Left ventricle myocardium inferior (tissue), 1 donor: ENCODE data around the gene C2orf92. TPM values are rescaled to one million over a fixed set of nuclear protein-coding genes. Genes with fewer than 3 reads are reported as not detected.
"Not testable (repeated sequence)": the region's sequence is repeated elsewhere in the genome, so short reads cannot be mapped to it uniquely, and the experiment has no call there.

Experiments
- DNase-seq: peaks from one replicate; pipeline ENCODE4 v3.0.0-alpha.2; 2020
- H3K27ac ChIP-seq: fragments of 200-600 bp; replicated peaks from 2 replicates; pipeline ENCODE4 v1.8.0; 2021
- H3K27me3 ChIP-seq: fragments of 200-600 bp; 2 replicates; pipeline ENCODE4 v1.8.0; 2021; ENCODE audit warnings: low read depth
- H3K36me3 ChIP-seq: fragments of 200-600 bp; 2 replicates; pipeline ENCODE4 v1.8.0; 2021
- H3K4me1 ChIP-seq: fragments of 200-600 bp; 2 replicates; pipeline ENCODE4 v1.8.0; 2021
- H3K4me3 ChIP-seq: fragments of 200-600 bp; 2 replicates; pipeline ENCODE4 v1.8.0; 2021; ENCODE audit warnings: mild to moderate bottlenecking, moderate library complexity
- H3K9me3 ChIP-seq: fragments of 200-600 bp; replicated peaks from 2 replicates; pipeline ENCODE4 v1.8.0; 2021
- intact Hi-C: fragments of 100-400 bp; cut with micrococcal nuclease; formaldehyde crosslinking; loops from one replicate; pipeline ENCODE4 v1.11.0; 2022
- total RNA-seq: library from RNA; stranded (reverse); fragmentation: NEBNext Ultra II Directional; extraction: Animal tissue kit (Norgen Biotek cat#: 25700); gene quantifications from one replicate; pipeline ENCODE4 v1.2.1, GENCODE V29; 2021
- TF ChIP-seq, protein P1 (sequence below): fragments of 200-600 bp; IDR thresholded peaks from 2 replicates; pipeline ENCODE4 v1.8.0; 2021; ENCODE audit warnings: antibody characterized with exemption, mild to moderate bottlenecking, borderline replicate concordance
- donor health status: DM: no; HTN: yes; CAD: no; lungs with severe emphysema.

The C2orf92 gene
- total RNA-seq, 1 donor from 2014 or later = 1.8 TPM

DNA sequence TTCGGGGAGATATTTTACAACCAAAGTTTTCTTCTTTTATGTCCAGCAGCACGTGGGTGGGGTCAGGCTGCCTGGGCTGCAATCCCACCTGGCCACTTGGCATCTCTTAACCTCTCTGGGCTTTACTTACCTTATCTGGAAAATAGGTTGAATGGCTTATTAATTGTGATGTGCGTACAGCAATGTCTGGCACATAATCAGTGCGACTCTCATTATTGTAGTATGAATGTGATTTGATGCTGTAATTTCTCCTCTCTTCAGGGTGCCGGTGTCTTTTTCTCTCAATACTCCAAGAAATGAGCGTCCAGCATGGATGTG lies 41.8 kb downstream of the C2orf92 start:
- Histone ChIP-seq H3K36me3 (no peaks in the 10 kb centered on the region), H3K27ac (no peak overlapping the region), H3K27me3 (peaks cover 4% of the 10 kb centered on the region), H3K4me1 (peaks cover 17% of the 10 kb centered on the region), H3K9me3 (no peaks in the 10 kb centered on the region), H3K4me3 (no peak overlapping the region)
- DNase-seq = no peak
- TF ChIP-seq, protein P1, sequence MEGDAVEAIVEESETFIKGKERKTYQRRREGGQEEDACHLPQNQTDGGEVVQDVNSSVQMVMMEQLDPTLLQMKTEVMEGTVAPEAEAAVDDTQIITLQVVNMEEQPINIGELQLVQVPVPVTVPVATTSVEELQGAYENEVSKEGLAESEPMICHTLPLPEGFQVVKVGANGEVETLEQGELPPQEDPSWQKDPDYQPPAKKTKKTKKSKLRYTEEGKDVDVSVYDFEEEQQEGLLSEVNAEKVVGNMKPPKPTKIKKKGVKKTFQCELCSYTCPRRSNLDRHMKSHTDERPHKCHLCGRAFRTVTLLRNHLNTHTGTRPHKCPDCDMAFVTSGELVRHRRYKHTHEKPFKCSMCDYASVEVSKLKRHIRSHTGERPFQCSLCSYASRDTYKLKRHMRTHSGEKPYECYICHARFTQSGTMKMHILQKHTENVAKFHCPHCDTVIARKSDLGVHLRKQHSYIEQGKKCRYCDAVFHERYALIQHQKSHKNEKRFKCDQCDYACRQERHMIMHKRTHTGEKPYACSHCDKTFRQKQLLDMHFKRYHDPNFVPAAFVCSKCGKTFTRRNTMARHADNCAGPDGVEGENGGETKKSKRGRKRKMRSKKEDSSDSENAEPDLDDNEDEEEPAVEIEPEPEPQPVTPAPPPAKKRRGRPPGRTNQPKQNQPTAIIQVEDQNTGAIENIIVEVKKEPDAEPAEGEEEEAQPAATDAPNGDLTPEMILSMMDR = no peak
- intact Hi-C loops = no loop called here

DNA sequence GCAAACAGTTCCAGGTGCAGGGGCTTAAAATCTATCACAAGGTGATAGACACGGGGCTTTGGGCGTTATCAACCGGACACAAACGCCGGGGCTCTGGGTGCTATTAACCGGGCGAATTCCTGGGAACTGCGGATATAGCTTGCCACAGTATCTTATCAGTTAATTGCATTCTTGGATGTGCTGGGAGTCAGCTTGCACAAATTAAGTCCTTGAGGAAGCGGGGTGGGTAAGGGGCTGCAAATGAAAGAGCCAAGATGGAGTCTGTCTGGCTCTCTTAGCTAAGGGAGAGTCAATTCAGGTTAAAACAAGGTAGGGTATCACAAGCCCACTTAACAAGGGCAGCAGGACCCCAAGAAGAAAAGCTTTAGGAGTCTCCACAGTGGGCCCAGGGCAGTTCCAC lies 42.7 kb downstream of the C2orf92 start:
- DNase-seq, H3K9me3 ChIP-seq, H3K4me3 ChIP-seq, intact Hi-C loops, H3K36me3 ChIP-seq, H3K27me3 ChIP-seq, H3K27ac ChIP-seq: not testable (repeated sequence)
- peaks cover 17% of the 10 kb centered on the region for H3K4me1 ChIP-seq

DNA sequence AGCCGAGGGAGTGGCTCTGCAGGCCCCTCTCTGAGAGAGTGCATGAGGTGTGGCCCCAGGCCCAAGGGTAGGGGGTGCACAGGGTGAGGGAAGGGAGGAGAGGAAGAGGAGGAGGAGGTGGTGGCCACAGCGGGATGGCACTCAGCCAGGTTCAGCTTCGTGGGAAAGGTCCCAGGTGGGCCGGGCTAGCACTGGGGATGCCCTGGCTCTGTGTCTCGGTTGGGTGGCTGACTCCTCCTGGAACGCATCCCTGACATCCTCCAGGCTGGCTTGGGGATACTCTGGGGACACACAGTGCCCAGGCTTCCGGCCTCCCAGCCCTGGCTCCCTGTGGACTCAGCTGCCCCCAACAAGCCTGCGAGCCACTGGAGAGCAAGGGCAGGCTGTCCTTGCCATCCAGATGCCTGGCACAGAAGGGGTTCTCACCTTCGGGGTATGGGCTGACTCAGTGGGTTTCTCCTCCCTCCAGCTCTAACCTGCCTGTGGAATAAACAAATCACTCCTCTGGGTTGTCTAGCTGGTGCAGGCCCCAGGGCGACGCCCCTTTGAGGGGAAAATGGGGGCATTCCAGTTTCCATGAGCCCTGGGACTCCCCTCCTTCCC lies 43.3 kb downstream of the C2orf92 start:
- DNase-seq = no peak
- Histone ChIP-seq H3K9me3 (no peaks in the 10 kb centered on the region), H3K27ac (no peak overlapping the region), H3K27me3 (peaks cover 4% of the 10 kb centered on the region), H3K4me3 (no peak overlapping the region), H3K4me1 (peaks cover 17% of the 10 kb centered on the region), H3K36me3 (no peaks in the 10 kb centered on the region)
- TF ChIP-seq, protein P1 = no peak
- intact Hi-C loops = no loop called here

DNA sequence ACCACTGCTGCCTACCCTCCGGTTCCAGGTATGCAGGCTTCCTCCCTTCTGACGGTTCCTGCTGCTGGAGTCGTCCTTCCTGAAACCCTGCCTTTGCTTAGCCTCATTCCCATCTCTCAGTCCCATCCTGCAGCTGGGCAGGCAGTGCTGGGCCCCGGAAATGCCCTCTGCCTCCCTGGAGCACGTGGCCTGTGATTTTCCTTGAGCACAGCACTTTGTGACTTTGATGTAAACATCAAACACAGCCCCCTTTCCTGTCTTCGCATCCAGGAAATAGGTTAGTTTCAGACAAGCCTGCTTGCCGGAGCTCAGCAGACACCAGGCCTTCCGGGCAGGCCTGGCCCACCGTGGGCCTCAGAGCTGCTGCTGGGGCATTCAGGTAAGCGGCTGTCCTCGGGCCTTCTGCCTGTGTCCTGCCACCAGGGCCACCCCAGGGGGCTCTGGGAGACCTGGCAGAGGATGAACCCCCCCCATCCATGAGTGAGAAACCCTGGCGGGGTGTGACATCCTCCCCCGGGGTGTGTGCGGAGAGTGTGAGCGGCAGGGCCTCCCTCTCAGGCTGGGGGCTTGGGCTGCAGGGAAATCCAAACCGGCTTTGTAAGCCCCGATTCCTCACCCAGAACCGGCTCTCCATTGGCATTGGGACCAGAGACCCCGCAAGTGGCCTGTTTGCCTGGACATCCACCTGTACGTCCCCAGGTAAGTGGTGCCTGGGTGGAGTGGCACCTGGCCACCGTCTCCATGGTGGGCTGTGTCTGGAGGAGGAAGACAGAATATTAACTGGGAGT lies 44.0 kb downstream of the C2orf92 start, which contains the start of gene ZAP70:
Gene ZAP70 (plus strand): TSS at position 281 of the 788 bp plus-strand sequence. CDS start 10,461 bp downstream, outside the sequence.
- H3K27ac ChIP-seq = no peak within 1 kb of the TSS
- DNase-seq = peak; percentile 10
- H3K4me3 ChIP-seq = no peak within 1 kb of the TSS
- H3K4me1 ChIP-seq = peaks cover 17% of the 10 kb centered on the region
- intact Hi-C loops = no loop called here
- H3K27me3 ChIP-seq = no peaks in the 10 kb centered on the region
- H3K36me3 ChIP-seq = no peaks in the 10 kb centered on the region
- no peaks in the 10 kb centered on the region for H3K9me3 ChIP-seq
- TF ChIP-seq, protein P1 = no peak

DNA sequence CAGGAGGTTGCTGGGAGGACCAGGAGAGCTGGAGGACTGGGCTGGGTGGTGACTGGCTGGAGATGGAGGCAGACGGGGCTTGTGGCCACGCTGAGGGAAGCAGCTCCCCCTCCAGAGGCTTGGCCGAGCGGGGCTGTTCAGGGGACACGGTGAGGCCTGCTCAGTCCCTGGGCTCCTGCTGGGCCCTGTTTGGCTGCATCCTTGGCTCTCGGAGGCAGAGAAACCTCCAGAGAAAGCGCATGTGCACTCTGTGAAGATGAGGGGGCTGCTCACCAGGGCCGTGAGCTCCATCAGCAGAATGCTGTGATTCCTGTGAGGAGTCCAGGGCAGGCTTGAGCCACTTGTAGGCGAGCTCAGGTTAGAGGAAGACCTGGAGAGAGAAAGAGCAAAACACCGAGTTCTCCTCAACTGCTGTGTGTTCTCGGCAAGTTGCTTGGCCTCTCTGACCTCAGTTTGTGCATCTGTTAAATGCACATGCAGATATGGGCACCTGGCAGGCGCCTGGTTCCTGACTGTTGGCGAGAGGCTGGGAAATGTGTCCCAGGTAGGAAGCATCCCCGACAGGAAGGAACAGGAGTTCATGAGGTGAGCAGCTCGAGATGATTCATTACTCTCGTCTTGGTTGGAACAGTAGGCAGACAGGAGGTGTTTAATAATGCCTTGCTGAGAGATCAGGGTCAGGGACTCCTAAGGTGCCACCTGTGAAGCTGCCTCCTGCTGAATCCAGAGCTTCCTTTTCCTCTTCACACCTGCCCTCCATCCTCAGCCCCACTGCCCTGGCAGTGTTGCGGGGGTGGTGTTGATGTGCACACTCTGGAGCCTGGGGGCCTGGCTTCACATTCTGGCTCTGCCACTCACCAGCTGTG lies 44.8 kb downstream of the C2orf92 start:
- Histone ChIP-seq H3K9me3 (no peaks in the 10 kb centered on the region), H3K27me3 (no peaks in the 10 kb centered on the region), H3K4me1 (peaks cover 17% of the 10 kb centered on the region), H3K4me3 (no peak overlapping the region), H3K36me3 (no peaks in the 10 kb centered on the region), H3K27ac (no peak overlapping the region)
- no peak for DNase-seq
- TF ChIP-seq, protein P1 = no peak
- intact Hi-C loops = no loop called here
